Umbilical cord (tissue), 2 donors: ENCODE results near the gene C6orf120. TPM values are rescaled to one million over a fixed set of nuclear protein-coding genes. Genes with fewer than 3 reads are reported as not detected.
A peak's percentile ranks its signal among the peaks of the same experiment; 100 is the strongest.

ENCODE experiments used
- DNase-seq: peaks from one replicate; pipeline ENCODE4 v3.0.0-alpha.2; 2015; ENCODE audit warnings: low spot score
- total RNA-seq: library from RNA; depleted of rRNA; stranded (reverse); fragments of >200 nt; gene quantifications from one replicate; pipeline ENCODE4 v1.2.3, GENCODE V29; 2014; ENCODE audit warnings: low replicate concordance; ENCODE audit not compliant: insufficient read depth

Gene C6orf120
- 44.3 TPM for total RNA-seq

DNA sequence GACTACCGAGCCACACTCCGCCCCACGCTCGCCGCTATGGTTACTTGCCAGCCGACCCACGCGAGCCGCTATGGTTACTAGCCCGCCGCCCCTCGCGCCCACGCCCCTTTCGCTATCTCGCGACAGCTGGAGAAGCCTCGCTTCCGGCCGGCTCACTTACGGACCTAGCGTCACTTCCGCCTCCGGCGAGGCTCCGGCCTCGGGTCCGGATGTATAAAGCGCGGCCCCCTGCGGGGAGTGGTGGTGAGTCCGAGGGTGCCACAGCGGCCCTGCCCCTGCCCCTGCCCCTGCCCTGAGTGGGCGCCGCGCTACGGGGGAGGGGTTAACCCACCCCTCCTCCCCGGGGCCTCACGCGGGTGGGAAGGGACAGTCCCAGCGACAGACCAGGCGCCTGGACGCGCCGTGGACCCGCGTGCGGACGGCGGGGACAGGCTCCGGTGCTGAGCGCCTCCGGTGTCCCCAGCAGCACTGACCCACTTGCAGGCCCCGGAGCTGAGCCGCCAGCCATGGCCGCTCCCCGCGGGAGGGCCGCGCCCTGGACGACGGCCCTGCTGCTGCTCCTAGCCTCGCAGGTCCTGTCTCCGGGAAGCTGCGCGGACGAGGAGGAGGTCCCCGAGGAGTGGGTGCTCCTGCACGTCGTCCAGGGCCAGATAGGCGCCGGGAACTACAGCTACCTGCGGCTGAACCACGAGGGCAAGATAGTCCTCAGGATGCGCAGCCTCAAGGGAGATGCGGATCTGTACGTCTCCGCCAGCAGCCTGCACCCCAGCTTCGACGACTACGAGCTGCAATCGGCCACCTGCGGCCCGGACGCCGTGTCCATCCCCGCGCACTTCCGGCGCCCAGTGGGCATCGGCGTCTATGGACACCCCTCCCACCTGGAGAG, at the start of gene C6orf120, which contains the start of gene WDR27:
TSS of gene C6orf120 (plus strand) at position 173 of the 886 bp plus-strand sequence. CDS start at position 507, 334 bp downstream.
TSS of gene WDR27 (minus strand) at position 76 of the 886 bp plus-strand sequence. CDS start 13,024 bp downstream, outside the sequence.
- DNase-seq = peak; percentile 97

DNA sequence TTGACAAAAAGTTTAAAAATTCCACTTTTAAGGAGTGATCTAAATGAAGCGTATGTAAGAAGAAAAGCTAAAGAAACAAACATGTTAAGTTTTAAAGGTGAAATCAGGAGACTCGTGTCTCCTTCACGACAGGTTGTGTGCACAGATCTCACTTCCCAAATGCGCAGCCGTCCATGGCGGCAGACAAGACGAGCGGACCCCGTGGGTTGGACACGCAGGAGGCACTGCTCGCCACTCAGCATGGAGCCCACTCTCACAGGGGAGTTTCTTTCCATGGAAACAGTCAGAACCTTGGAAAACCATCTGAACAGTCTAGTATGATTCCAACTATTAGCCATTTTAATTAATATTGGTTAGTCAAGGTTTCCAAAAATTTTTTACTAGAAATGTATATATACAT, 49.0 kb upstream of the C6orf120 start:
- DNase-seq = no peak

DNA sequence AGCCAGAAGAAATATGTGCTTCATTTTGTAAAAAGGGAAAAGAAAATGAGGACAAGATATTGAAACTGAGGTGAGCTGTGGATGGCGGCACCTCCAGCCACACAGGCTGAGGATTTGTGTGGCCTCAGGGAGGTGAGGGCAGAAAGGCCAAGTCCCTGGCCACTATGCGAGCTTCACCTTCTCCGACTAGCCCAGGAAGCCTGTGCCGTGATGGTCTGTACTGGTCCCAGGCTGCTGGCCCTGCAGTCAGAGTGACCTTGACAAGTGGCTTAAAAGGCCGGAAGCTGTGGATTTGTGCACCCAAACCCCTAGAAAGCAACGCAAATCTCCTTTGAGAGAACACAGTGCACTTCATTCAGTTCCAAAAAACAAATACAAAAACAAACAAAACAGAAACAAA, 48.2 kb upstream of the C6orf120 start:
- no peak for DNase-seq

DNA sequence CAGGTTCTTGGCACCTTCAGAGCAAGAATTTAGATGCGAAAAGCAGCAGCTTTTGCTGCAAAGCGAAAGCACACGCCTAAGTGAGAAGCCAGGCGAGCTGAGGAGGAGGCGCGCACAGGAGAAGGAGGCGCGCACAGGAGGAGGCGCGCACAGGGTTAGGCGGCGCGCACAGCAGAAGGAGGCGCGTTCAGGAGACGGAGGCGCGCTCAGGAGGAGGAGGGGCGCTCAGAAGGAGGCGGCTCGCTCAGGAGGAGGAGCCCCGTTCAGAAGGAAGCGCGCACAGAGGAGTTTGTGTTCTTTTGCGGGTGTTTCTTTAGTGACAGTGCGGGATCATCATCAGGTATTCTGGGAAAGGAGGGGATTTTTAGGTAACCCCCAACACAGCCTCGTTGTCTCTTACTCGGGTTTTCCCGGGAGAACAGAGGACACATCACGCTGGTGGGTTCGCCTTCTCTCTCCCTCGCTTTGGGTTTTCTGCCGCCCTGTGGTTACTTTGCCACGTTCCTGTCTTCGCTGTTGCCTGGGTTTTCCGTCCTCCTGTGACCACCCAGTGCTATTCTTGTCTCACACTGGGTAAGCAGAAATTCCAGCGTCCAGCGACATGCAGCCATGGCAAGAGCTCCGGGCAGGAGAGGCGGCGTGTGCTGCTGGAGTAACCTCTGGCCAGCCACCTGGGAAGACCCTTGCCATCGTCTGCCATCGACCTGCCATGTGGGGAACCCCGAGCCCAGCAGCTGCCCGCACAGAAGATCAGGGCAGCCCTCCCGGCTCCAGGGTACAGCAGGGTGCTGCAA, 47.1 kb upstream of the C6orf120 start:
- DNase-seq = peak; percentile 79

DNA sequence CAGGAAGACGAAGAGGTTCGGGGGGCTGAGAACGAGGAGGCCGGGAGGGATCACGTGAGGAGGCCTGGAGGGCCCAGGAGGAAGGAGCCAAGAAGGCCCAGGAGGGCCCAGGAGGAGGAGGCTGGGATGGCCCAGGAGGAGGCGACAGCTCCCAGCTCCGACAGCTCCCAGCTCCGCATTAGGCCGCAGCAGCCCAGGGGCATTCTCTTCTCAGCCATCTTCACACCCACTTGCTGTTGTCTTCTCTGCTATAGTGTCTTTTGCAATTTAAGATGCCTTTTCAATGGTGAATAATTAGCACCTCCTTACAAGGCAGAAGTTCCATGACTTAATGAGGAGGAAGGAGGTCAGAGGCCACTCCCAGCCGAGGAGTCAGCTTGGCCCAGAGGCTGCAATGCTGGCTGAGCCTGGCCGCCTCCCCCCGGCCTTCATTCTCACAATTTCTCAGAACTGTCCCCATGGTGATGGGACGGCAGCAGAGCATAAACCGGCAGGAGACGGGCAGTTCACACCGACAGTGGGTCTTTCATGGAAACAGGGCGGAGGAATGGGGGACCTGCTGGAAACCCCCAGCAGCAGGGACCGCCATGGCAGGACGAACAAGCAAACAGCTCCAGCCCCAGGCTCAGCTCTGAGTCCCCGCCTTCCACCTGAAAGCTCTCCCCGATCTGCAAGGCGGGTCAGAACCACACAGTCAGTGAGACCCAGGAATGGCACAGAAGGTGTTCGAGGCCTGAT, 45.2 kb upstream of the C6orf120 start:
- no peak for DNase-seq

DNA sequence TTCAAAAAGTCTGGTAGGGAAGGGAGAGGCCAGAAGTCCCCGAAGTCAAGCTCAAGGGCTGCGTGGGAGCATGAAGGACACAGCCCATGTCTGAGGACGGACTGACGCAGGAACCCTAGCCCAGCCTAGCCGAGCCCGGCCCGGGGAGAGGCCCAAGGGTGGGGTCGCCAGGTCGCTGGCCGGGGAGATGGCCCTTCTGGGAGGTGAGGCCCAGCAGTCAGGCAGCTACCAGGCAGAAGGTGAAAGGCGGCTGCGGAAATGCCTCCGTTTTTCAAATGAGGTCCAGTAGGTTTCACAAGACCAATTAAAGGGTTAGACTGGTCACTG, 44.7 kb upstream of the C6orf120 start:
- no peak for DNase-seq

DNA sequence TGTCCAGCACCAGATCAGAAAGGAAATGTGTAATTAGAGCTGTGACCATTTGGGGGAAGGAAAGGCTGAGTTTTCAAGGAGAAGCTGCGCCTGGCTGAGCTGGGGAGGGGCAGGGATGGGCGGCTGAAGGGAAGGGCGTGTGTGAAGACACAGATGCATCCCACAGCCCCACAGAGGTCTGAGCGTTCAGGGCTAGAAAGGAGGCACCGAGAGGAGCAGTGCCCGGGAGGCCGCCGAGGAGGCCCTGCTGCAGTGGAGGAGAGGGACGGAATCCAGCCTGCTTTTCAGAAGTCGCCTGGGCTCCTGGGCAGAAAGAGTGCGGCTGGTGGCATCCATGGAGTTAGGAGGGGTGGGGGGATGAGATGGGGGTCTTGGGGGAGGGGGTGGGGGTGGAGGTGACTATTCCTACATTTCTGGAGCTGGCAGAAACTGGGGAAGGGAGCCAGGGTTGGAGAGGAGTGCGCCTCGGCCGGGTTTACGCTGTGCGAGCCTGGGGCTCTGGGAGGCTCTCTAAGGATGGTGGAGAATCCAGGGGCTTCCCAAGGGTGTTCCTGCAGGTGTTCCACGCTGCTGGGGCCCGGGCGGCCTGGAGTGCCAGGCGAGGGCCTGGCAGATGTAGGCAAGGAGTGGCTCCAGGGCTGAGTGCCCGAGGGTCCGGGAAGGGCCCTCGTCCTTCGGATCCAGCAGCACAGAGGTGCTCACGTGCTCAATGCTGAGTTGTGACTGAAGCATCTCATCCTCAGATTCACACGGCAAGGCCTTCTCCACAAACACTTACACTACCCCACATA, 41.9 kb upstream of the C6orf120 start:
- DNase-seq = no peak

DNA sequence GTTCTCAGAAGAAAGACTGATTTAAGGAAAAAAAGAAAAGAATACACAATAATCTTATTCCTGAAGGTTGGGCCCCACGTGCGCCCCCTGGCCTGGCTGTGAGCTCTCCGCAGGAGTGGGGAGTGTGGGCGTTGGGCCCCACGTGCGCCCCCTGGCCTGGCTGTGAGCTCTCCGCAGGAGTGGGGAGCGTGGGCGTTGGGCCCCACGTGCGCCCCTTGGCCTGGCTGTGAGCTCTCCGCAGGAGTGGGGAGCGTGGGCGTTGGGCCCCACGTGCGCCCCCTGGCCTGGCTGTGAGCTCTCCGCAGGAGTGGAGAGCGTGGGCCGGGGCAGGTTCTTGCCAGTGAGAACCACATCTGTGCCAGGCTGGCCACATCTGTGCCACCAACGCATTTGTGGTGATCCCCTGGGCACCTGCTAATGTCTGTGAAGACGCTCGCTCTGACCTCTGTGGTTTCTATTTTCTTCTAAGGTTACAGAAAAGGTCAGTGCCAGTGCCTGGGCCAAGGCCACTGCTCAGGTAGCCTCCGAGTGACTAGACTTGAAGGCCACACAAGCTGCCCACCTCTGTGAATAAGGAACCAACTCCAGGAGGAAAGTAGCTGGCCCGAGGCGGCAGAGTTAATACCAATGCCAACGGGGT, 41.1 kb upstream of the C6orf120 start:
- DNase-seq = no peak

DNA sequence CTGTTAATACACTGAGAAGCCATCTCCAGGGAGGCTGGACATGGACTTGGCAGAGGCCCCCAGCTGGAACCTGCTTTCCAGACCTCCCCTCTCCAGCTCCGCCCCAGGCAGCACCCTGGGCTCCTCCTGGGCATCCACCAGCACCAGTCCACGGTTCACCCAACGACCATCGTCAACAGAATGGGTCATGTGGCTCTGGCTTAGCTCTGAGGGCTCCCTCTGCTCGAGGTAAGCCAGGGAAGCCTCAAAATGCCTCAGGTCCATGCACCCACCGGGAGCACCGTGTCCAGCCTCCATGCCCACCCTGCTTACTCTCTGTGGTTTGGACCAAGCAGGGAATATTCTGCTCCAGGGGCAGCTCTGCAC, 40.6 kb upstream of the C6orf120 start:
- no peak for DNase-seq

DNA sequence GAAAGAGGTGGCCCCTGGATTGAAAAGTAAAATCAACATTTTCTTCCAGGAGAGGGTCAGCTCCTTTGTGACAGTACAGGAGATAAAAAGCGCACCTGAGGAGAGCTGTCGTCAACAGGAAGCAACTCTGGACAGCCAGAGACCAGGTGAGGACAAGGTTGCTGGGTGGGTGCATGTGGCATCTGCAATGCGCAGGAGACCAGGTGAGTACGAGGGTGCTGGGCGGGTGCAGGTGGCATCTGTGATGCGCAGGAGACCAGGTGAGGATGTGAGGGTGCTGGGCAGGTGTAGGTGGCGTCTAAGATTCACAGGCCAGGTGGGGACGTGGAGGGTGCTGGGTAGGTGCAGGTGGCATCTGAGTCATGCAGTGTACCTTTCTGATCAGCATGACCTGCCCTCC, 38.5 kb upstream of the C6orf120 start:
- DNase-seq = no peak

DNA sequence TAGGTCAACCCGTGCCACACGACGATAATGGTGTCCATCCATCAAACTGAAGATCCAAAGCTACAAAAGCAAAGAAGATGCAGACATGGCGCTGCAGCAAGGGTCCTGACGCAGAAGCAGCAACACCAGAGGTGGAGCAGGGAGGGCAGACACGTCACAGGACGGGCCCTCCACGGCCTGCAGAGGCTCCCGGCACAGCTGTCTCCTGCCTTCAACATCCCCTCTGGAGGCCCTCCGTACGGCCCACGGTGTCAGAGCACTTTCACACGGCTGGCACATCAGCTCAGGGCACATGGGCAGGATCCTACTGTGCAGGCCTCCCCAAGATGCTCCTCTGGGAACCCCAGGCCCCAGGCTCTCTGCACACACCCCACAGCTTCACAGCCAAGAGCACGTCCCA, 37.7 kb upstream of the C6orf120 start:
- no peak for DNase-seq

DNA sequence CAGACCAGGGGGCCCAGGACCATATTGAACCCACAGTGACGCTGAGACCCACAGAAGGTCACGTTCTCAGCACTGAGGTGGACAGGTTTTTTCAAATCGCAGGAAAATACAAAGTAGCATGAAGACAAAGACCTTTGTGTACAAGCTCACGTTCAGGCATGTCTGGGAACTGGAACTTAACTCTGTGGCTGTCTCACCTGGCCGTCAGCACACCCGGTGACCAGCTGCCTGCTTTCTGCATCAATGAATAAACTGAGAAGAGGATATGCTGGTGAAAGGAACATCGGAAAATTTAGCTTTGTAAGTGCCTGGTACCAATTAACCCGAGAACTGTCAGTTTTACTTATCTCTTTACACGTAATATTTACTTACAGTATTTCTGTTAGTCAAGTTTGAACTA, 36.6 kb upstream of the C6orf120 start:
- no peak for DNase-seq

DNA sequence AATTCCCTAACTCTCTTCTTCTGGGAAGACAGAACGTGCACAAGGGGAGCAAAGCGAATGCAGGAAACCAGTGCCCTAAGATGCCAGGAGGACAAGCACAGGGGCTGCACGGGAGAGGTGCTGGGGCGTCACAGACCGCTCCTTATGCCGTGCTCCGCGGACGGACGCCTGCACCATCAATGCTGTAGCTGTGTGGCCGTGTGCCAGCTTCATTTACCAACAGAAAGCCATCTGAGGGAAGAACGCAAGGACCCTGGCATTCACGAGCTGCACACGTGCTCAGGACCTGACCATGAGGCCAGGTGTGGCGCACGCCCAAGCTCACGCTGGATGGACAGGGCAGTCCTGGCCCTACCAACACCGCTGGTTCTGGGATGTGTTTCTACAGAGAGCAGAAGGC, 35.5 kb upstream of the C6orf120 start:
- no peak for DNase-seq

DNA sequence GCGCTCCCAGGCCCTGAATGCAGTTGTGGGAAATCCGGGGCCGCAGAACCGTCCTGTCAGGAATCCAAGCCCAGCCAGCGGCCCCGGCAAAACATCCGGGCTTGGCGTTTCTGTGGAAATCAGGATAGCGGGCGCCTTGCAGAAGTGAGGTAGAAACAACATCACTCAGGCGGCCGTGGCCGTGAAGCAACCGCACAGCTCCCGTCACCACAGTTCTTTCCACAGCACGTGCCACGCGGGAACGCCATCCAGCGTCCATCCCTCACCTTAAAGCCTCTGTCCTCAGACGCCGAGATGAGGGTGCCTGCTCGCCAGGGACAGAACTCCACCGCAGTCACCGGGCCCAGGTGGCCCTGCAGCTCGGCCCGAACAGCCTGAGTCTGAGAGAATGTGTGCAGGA, 34.2 kb upstream of the C6orf120 start:
- no peak for DNase-seq

DNA sequence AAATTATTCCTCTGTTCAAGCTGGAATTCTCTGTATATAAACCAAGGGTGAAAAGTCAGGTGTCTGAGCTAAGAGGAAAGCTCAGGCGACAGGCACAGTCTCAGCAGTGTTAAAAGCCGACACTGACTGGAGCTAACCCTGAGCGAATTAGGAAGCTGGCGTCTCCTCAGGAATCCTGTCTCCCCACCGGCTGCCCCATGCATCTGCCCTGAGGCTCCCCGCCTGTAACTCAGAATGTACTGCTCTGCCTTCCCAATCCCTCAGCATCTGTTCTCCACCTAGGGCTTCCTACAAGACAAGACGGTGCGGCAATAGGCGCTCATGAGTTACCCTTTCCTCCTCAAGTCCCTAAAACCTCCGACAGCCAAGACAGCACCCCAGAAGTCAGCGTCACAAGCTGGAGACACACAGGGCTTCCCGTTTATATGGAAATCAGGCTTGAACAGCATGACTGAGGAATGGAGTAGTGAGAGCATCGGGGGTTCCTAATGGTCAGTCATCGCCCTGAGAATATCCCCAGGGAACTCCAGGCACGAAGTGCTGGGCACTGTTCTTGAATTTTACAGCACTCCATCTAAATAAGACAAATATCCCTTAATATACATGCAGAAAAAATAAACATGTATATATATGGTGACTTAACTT, 33.6 kb upstream of the C6orf120 start:
- DNase-seq = no peak

DNA sequence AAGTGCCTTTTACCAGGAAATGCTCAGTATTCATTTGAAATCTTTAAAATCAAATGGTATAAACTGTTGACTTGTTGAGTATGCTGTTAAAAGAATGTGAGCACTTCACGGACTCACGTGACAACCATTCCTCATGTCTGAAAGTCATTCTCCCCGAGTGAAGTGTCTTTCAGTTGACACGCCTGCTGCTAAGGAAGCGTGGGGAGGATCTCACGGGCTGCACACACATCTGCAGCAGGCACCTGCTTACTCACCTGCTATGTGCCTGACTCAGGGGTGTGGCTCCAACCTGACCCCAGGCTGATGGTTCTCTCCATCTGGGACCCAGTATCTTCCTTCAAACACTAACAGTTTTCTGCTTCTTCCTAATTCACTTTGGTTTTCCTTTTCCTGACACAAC, 32.8 kb upstream of the C6orf120 start:
- DNase-seq = no peak

DNA sequence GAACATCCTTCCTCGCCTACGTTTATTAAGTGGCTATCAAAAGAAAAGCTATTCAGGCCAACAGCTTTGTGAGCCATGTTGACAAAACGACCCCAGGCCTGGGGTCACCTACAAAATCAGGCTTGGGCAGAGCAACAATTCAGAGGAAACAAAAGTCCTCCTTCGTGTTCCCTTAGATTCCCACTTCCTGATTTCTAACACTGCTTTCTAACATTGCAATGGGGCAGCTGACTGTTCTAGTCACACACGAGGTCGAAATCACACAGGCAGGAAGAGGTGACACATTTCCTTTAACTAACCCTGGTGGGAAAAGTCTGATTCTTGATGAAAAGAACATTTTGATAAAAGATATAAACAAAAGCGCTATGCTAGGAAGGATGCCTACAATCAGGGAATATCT, 32.0 kb upstream of the C6orf120 start:
- peak; percentile 26 for DNase-seq

DNA sequence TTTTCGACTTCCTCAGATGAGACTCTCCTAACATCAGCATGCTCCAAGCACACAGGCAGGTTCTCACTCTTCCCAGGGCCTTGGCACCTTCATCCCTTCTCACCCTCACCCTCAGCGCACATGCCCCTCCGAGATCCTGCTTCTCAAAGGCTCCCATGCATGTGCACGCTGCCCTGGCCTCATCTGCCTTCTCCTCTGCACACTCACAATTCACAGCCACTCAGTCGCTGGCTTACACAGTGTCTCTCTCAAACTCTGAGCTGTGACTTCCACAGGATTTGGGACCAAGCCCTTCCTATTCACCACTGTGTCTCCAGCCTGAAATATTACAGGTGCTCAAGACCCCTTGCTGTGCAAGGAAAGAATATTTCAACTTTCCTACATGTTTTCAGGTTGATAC, 30.4 kb upstream of the C6orf120 start:
- no peak for DNase-seq

DNA sequence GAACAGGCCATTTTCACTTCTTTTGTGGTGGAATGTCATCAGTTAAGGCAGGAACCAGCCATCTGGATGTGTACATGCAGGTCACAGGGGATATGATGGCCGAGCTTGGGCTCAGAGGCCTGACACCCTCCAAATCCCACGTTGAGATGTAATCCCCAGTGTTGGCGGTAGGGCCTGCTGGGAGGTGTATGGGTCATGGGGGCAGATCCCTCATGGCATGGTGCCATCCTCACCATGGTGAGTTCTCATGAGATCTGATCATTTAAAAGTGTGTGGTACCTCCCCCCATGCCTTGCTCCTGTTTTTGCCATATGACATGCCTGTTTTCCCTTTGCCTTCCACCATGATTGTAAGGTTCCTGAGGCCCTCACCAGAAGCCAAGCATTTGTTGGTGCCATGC, 26.9 kb upstream of the C6orf120 start:
- DNase-seq = no peak

DNA sequence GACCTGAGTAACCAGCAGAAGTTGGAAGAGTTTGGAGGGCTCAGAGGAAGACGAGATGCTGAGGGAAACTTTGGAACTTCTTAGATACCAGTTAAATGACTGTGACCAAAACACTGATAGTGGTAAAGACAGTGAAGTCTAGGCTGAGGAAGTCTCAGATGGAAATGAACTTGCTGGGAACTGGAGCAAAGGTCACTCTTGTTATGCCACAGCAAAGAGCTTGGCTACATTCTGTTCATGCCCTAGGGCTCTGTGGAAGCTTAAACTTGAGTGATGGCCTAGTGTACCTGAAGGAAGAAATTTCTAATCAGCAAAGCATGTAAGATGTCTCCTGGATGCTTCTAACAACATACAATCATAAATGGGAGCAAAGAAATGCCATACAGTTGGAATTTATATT, 24.8 kb upstream of the C6orf120 start:
- DNase-seq = no peak
